ENCODE results near the gene KRT16.
"Not testable (repeated sequence)": the region's sequence is repeated elsewhere in the genome, so short reads cannot be mapped to it uniquely, and the experiment has no call there.

KRT16 gene

DNA sequence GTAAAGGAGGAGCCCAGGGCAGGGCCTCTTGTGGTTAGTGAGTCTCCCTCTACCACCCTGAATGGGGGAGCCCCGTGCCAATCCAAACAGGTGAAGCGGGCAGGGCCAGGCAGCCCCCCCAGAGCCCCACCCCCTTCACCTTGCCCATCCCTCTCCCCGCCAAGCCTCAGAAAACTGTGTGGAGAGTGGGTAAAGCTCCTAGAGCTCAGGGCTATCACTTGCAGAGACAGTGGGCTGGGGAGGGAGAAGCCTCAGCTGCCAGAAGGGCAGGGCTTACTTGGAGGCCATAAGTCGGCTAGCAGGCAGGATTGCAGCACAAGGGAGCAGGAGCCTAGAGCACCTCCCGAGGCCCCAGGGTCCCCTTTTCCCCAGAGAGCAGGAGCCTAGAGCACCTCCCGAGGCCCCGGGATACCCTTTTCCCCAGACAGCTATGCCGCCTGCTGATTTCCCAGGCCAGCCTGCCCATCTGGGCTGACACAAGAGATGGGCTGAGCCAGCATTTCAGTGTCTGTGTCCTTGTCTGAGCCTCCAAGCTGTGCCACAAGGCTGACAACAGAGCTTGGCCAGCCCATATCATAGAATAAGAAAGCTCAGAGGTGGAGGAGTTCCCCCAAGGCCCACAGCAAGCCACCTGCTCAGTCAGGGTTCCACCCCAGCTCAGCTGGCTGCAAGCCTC lies 19.1 kb downstream of the KRT16 start:
- Mint-ChIP-seq H3K9me3 (no peaks in the 10 kb centered on the region), H3K36me3 (ENCODE audit: low read depth) (no peaks in the 10 kb centered on the region), H3K4me1 (no peaks in the 10 kb centered on the region), H3K27ac (no peak overlapping the region), H3K27me3 (peaks cover 18% of the 10 kb centered on the region), H3K4me3 (no peak overlapping the region)
- ATAC-seq (no peak), DNase-seq (no peak)

DNA sequence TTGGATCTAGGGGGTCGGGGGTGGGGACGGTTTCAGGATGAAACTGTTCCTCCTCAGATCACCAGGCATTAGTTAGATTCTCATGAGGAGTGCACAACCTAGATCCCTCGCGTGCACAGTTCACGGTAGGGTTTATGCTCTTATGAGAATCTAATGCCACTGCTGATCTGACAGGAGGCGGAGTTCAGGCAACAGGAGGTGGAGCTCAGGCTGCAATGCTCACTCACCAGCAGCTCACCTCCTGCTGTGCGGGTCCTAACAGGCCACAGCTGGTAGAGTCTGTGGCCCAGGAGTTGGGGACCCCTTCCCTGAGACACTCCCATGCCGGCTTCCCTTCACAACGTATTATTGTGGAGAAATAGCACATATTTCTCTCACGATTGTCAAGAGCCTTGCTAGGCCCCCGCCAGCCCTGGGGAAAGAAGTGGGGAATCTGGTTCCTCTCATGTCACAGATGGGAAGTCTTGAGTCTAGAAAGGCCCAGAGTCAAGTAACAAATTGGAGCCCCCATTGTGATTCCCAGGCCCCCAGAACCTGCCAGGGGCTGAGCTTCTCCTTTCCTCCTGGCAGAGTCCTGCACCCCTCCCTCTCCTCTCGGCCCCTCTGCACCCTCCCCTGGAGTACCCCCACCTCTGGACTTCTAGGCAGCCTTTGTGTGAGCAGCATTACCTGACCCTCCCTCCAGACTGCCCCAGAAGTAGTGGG lies 19.8 kb downstream of the KRT16 start:
- H3K36me3 Mint-ChIP-seq (ENCODE audit: low read depth): no peaks in the 10 kb centered on the region
- peaks cover 18% of the 10 kb centered on the region for H3K27me3 Mint-ChIP-seq

DNA sequence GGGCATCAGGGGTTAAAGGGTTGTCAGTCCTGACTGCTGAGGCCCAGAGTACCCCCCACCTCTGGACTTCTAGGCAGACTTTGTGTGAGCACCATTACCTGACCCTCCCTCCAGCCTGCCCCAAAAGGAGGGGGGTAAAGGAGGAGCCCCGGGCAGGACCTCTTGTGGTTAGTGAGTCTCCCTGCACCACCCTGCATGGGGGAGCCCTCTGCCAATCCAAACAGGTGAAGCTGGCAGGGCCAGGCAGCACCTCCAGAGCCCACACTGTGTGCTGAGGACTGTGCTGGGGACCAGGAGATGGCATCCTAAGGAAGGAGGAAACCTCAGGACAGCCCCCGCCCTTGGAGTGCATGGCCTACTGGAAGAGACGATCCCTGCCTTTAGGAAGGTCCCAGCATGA lies 23.3 kb downstream of the KRT16 start:
- Mint-ChIP-seq H3K36me3 (ENCODE audit: low read depth) (no peaks in the 10 kb centered on the region), H3K9me3 (no peaks in the 10 kb centered on the region), H3K4me1 (no peaks in the 10 kb centered on the region), H3K27me3 (peaks cover 9% of the 10 kb centered on the region), H3K4me3 (no peak overlapping the region), H3K27ac (no peak overlapping the region)
- ATAC-seq: no peak
- no peak for DNase-seq

More for the DNA sequence above, 19.8 kb downstream of the KRT16 start:
- no peaks in the 10 kb centered on the region for H3K9me3 Mint-ChIP-seq
- H3K27ac Mint-ChIP-seq: no peak overlapping the region
- ATAC-seq (no peak), DNase-seq (no peak)
- H3K4me1 Mint-ChIP-seq: no peaks in the 10 kb centered on the region
- no peak overlapping the region for H3K4me3 Mint-ChIP-seq

DNA sequence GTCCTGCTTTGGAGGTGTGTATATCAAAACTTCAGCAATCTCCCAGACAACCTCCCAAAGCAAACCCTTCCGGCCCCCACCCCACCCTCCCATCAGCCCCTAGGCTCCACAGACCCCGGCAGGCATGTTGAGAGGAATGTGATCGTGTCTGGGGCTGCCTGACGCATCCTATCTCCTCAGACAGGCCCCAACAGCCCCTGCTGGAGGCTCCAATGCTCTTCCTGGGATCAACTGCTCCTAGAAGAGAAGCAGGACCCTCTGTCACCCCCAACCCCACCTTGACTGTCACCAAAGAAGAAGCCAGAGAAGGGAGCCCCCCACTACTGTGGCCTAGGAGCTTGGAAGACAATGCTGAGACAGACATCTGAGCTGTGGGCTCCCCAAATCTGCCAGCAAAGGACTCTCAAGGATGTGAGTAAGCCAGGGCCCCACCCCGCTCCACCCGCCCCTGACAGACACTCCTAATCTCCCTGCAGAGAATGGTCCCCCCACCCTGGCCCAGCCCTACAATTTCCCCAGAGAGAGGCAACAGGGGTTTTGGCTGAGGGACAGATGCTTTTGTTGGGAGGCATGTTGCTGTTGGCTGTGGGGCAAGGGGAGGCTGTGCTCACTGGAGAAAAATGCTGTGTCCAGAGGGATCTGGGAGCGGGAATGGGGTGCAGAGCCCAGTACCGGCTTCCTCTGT lies 24.3 kb downstream of the KRT16 start:
- no peaks in the 10 kb centered on the region for H3K4me1 Mint-ChIP-seq
- no peak overlapping the region for H3K4me3 Mint-ChIP-seq
- H3K27ac Mint-ChIP-seq: no peak overlapping the region
- H3K27me3 Mint-ChIP-seq: peaks cover 7% of the 10 kb centered on the region
- no peaks in the 10 kb centered on the region for H3K36me3 Mint-ChIP-seq (ENCODE audit: low read depth)
- no peaks in the 10 kb centered on the region for H3K9me3 Mint-ChIP-seq
- ATAC-seq (no peak), DNase-seq (no peak)

DNA sequence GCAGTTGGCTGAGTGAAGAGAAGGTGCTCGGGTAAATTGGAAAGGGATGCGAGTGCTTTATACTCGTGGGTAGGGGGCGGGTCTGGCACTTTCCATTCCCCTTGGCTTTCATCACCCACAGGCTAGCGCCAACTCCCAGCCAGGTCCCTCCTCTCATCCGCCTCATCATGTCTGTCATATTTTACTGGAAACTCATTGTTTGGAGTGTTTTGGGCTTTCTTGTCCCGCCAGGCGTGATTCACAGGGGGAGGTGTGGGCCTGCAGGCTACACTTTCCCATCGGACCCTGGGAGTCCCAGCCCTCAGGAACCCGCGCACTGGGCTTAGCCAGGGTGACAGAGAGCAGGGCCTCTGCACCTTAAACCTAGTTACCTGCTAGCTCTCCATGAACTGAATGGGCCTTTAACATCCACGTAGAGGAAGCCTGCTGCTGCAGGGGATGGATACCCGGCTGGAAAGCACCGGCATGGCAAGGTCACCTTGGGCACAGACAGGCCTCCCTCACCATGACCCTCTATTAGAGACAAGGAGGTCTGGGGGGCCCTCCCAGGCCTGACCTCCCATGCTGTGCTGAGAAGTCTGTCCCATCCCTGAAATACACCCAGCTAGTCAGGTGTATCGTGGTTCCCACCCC lies 25.6 kb downstream of the KRT16 start, which contains the start of gene KRT14:
TSS of gene KRT14 (minus strand) at position 33 of the 633 bp plus-strand sequence. CDS start 61 bp downstream, outside the sequence.
- peaks cover 7% of the 10 kb centered on the region for H3K27me3 Mint-ChIP-seq
- DNase-seq: no peak
- ATAC-seq: no peak

DNA sequence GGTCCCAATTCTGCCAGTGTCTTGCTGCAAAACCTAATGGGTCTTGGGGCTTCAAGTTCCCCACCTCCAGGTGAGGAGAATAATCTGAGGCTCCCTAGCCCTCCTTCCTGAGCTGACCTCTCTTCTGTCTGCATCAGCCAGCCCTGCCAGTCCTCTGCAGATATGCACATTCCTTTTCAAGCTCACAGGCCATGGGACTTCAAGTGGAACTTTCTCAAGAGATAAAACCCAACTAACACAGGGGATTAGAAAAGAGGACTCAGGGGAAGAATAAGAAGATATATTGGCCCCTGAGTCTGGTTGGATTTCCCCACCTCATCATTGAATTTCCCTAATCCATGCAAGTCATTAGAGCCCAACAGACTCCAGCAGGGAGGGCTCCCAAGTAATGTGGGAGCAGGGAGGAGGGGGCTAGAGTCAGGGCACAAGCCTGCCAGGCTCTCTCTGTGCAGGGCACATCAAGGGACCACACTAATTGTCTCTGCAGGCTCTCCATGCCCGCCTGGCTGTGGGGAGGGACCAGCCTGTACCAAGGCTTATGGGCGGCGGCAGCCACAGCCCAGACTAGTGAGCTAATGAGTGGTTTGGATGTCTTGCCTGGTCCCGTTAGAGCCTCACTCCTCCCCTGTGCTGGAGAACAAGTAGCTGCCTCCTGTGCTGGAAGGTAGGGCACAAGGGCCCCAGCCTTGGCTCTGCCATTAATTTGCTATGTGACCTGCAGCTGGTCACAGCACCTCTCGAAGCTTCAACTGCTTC lies 27.1 kb downstream of the KRT16 start:
- Mint-ChIP-seq H3K9me3 (no peaks in the 10 kb centered on the region), H3K36me3 (ENCODE audit: low read depth) (no peaks in the 10 kb centered on the region), H3K27me3 (peaks cover 4% of the 10 kb centered on the region), H3K4me1 (no peaks in the 10 kb centered on the region), H3K4me3 (no peak overlapping the region), H3K27ac (no peak overlapping the region)
- ATAC-seq: no peak
- no peak for DNase-seq

More for the DNA sequence above, 25.6 kb downstream of the KRT16 start, which contains the start of gene KRT14:
- no peaks in the 10 kb centered on the region for H3K9me3 Mint-ChIP-seq
- no peaks in the 10 kb centered on the region for H3K36me3 Mint-ChIP-seq (ENCODE audit: low read depth)
- no peaks in the 10 kb centered on the region for H3K4me1 Mint-ChIP-seq
- H3K4me3 Mint-ChIP-seq: no peak within 1 kb of the TSS
- H3K27ac Mint-ChIP-seq: no peak within 1 kb of the TSS

DNA sequence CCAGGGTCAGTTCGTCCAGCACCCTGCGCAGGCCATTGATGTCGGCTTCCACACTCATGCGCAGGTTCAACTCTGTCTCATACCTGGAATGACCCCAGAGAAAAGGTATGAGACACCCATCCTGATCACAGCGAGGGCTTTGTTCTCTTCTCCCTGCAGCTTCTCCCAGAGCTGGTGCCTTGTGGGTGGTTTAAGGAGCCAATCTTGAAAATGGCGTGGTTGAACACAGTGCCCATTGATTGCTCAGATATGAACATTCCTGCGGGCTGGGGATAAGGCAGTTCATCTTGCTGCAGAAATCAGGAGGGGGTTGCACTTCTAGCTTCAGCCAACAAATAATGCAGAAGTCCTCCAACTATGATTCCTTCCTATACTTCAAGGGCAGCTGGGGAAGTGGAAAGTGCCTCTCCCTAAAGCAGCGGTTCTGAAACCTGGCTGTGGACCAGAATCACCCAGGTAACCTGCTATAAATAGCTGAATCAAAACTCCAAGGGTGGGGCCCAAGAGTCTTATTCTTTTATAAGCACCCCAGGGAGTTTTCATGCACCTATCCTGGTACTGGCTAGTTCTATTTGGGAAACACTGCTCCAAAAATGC lies 28.1 kb downstream of the KRT16 start:
- H3K4me3 Mint-ChIP-seq; H3K27me3 Mint-ChIP-seq; H3K36me3 Mint-ChIP-seq (ENCODE audit: low read depth); ATAC-seq; H3K9me3 Mint-ChIP-seq; H3K27ac Mint-ChIP-seq; H3K4me1 Mint-ChIP-seq; DNase-seq: not testable (repeated sequence)

DNA sequence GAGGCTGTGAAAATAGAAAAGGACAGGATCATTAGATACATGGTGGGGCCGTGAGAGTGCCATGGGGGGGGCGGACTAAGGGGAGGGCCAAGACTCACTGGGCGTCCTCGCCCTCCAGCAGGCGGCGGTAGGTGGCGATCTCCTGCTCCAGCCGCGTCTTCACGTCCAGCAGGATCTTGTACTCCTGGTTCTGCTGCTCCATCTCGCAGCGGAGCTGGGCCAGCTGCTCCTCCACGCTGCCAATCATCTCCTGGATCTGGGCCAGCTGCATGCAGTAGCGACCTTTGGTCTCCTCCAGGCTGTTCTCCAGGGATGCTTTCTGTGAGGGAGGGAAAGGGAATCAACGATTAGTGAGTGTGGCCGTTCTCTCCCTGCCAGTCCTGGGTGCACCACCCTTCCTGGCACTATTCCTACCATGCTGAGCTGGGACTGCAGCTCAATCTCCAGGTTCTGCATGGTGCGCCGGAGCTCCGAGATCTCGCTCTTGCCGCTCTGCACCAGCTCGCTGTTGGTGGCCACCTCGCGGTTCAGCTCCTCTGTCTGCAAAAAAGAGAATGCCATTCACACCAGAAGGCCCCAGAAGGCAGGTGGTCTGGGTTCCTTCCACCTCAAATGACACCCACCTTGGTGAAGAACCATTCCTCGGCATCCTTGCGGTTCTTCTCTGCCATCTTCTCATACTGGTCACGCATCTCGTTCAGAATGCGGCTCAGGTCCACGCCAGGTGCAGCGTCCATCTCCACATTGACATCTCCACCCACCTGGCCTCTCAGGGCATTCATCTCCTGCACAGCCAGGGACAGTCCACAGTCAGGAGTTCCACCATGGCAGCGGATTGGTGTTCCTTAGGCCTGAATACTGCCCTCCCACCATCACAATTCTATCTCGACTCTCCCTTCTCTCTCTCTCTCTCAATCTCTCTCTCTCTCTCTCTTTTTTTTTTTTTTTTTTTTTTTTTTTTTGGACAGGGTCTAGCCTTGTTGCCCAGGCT lies 29.1 kb downstream of the KRT16 start:
- no peaks in the 10 kb centered on the region for H3K9me3 Mint-ChIP-seq
- H3K4me1 Mint-ChIP-seq: no peaks in the 10 kb centered on the region
- H3K36me3 Mint-ChIP-seq (ENCODE audit: low read depth): no peaks in the 10 kb centered on the region
- peaks cover 8% of the 10 kb centered on the region for H3K27me3 Mint-ChIP-seq
- no peak overlapping the region for H3K27ac Mint-ChIP-seq
- no peak overlapping the region for H3K4me3 Mint-ChIP-seq
- ATAC-seq (no peak), DNase-seq (no peak)

DNA sequence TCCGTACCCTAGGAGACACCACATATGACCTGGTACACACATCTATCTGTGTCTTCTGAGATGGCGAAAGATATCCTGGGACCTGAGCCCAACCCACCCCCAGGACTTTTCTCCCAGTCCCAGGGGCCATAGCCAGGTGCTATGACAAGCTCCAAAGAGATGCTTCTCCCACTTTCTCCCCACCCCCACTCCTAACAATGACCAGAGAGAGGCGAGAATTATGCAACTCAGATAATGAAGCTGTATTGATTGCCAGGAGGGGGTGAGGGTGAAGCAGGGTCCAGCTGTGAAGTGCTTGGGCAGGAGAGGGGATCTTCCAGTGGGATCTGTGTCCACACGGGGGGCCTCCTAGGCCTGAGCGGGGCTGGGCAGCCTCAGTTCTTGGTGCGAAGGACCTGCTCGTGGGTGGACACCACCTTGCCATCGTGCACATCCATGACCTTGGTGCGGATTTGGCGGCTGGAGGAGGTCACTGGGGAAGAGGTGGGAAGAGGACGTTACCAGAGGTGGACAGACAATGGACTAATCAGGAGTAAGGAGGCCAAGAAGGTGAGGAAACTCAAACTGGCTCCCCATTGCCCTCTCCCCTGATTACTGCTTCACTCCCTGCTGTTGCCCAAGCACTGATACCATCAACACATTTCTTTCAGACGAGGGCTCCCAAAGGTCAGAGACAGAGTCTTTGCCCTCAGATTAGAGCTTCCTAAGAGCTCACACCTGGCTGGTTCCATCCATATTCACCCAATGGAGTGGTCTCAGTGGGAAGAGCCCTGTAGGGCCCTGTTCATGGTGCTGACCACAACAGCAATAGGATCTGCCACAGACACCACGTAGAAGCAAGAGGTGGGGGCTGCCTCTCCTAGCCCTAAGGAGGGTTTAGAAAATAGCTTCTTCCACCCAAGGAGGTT lies 30.3 kb downstream of the KRT16 start:
- H3K36me3 Mint-ChIP-seq (ENCODE audit: low read depth); H3K4me1 Mint-ChIP-seq; H3K9me3 Mint-ChIP-seq; ATAC-seq; H3K4me3 Mint-ChIP-seq; H3K27ac Mint-ChIP-seq; DNase-seq: not testable (repeated sequence)
- H3K27me3 Mint-ChIP-seq: peaks cover 12% of the 10 kb centered on the region

DNA sequence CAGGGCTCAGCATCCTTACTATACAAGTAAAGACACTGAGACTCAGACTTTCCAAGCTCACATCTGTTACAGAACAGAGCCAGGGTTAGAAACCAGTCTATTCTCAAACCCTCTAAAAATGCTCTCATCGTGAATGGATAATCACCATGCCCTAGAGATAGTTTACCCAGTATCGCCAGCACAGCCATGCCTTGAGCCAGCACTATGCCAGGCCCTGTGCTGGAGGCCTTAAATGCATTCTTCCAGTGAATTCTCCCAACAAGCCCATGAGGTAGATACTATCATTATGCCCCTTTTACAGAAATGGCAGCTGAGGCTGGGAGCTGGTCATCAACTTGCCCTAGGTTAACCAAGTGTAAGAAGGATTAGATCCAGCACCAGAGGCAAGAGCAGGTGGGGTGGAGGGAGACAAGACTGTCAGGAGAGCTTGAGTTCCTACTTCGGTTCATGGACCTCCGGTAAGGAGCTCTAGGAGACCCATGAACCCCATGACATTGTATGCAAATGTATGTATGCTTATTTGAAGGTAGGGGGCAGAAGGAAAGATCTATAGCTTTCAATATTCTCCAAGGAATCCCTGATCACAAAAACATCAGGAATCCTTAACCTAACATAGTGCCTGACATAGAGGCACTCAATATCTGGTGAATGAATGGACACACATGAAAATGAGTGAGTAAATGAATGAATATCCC lies 31.1 kb downstream of the KRT16 start:
- Mint-ChIP-seq H3K36me3 (ENCODE audit: low read depth) (no peaks in the 10 kb centered on the region), H3K27ac (no peak overlapping the region), H3K9me3 (no peaks in the 10 kb centered on the region), H3K4me1 (no peaks in the 10 kb centered on the region), H3K4me3 (no peak overlapping the region), H3K27me3 (peaks cover 17% of the 10 kb centered on the region)
- no peak for ATAC-seq
- no peak for DNase-seq

DNA sequence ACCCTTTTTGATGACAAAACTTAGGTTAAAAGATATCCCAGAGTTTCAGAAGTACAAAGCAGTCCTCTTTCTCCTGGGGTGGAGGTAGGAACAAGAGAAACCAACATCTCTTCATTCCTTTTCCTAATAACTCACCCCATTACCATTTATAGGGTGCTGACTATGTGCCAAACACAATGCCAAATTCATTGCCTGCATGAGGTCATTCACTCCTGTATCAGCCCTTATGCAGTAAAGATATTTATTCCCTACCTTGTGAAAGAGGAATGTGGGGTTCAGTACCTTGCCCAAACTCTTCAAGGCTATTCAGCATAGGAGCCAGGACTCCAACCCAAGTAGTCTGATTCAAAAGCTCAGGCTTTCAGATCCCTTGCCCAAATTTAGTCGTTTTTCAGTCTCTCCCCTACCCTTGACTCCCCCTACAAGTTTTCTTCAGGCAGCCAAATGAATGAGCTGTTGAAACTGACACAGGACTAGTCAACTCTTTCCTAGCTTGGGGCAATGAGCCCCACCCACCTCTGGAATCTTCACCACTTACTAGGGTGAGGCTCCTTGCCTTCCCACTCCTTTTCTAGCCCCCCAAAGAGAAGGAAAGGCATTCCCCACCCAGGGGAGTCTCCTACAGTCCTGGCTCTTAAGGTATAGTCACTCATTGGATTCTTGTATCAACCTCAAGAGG lies 31.7 kb downstream of the KRT16 start:
- Mint-ChIP-seq H3K27me3 (peaks cover 18% of the 10 kb centered on the region), H3K27ac (no peak overlapping the region), H3K4me3 (no peak overlapping the region), H3K36me3 (ENCODE audit: low read depth) (no peaks in the 10 kb centered on the region), H3K4me1 (no peaks in the 10 kb centered on the region), H3K9me3 (no peaks in the 10 kb centered on the region)
- DNase-seq: no peak
- no peak for ATAC-seq

All from activated naive CD8-positive, alpha-beta T cell treated with anti-CD3 and anti-CD28 coated beads, Interleukin-2, amount 50 U/mL, for 24 hours (primary cell).